DMS79 (cell line): Measurements from ENCODE around the gene RAD9A.

Experiments used
- DNase-seq: peaks from one replicate; lab custom pipeline; 2025; lab: John Stamatoyannopoulos, UW

The RAD9A gene

DNA sequence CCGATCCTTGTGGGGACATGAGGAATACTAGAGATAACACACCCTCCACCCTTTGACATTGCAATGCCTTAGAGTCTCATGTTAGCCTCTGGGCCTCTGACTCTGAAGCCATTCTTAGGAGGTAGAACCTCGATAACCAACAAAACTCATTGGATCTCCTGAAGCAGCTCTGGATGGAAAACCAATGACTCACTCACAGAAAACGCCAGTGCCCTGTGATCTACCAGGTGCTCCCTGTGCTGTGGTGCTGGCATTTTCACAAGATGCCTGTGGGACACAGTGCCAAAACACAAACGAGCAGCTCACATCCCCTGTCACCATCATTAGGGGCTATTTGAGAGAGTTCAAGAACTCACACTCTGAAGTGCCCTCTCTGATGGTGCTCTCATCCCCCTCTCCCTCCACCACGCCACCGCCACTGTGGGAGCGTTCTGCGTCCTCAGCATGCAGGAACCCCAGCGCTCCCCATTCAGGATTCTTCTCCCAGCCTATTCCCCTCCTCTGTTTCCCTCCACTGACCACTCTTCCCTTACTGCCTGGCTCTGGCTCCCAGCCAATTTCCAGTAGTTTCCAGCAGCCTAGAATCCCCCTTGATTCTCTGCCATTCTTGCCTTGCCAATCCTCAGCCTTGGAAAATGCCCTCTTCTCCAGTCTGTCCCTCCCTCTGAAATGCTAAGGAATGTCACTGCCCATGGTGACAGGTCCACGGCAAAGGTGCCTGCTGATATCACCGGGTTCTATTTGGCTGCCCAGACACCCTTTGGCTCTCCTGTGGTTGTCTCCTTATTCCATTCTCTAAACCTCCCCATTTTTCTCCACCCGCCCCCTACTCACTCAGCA, 33.7 kb upstream of the RAD9A start:
- DNase-seq = no peak

DNA sequence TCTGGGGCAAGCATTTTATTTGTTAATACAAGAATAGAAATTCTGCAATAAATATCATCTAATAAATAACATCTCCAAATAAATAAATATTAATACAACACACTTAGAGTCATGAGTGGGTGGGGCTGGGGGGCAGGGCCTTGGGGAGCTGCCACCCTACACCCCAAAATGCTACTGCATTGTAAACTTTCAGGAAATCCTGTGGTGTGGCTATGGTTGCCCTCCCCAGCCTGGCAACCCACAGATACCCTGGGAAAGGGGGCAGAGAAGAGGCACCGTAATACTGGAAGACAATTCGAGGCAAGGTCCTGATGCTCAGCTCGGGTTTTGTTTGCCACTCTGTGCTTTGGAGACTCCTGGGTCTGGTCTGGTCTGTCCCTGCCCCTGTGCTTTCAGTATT, 27.6 kb upstream of the RAD9A start:
- no peak for DNase-seq

DNA sequence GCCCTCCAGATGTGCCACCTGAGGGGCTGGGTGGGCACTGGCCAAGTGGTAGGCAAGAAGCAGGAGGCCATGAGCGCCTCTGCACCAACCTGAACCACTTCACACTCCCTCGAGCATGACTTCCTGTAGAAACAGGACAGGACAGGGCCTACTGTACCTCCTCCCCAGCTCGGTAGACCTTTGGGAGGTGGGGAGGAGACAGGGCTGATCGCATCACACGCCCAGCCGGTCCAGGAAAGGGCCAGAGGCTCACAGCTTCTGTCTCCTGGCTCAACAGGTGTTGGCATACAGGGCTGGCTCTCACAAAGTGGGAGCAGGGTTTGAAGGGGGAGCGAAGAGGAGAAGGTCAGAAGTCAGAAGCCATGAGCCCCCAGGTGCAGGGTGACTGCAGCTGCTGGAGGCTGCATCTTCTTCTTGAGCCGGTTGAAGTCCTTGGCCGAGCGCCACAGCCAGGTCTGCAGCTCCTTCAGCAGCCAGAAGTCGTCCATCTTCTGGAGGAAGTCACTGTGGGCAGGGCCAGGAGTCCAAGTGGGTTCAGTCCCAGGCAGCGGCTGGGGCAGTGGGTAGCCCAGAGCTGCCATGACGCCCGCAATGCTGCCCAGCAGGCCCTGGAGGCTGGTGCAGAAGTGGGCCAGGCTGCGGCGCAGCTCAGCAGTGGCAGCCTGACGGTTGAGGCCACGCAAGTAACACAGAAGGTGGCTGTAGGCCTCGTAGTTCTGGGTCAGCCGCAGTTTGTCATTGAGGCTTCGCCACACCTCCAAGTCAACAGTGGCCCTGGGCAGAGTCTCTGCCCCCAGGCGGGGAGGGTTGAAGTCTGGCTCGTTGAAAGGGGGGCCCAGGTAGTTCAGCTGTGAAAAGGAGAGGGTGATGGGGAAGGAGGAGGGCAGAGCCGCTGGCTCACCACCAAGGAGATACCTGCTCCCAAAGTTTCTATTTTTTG, 26.7 kb upstream of the RAD9A start:
- DNase-seq = no peak

DNA sequence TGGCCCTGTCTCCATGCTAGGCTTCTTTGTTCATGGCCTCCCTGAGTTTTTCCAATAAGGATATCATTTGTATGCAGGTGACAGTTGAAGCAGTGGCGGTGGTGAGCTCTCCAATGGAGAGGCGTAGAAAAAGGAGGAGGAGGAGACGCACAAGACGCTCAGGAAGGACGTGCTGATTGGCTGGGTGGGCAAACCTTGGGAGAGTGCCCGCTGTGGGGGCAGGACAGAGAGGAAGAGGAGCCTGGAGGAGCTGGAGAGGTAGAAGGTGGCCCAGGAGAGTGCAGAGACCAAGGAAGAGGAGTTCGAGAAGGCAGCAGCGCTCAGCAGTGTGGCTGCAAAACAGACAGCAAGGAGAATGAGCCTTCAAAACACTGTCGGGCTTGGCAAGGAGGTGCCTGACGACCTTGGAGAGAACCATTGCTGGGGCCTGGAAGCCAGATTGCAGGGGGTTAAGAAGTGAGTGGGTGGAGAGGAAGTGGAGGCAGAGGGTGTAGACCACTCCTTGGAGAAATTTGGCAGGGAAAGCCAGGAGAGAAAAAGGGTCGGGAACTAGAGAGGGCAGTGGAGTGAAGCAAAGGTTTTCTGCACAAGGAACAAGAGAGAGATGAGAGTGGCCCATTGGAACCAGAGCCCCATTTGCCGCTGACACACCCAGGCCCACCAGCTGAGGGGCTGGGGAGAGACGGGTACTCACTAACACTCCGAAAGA, 25.9 kb upstream of the RAD9A start:
- no peak for DNase-seq

DNA sequence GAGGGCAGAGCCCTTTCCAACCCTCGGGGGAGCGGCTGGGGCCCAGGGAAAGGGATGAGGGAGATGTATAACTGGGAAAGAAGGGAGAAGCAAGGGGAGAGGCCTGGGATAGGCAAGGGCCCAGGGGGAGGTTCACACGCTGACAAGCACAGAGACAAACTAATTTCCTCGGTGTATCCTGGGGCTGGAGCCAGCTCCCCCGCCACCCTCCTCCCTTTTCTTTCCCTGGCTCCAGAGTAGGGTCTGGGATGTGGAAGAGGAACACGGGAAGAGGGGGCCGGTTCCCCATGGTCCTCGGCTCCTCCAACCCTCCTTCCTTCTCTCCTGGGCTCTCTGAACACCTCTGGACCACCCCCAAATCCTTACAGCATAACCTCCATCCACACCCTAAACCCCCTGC, 25.2 kb upstream of the RAD9A start:
- no peak for DNase-seq

DNA sequence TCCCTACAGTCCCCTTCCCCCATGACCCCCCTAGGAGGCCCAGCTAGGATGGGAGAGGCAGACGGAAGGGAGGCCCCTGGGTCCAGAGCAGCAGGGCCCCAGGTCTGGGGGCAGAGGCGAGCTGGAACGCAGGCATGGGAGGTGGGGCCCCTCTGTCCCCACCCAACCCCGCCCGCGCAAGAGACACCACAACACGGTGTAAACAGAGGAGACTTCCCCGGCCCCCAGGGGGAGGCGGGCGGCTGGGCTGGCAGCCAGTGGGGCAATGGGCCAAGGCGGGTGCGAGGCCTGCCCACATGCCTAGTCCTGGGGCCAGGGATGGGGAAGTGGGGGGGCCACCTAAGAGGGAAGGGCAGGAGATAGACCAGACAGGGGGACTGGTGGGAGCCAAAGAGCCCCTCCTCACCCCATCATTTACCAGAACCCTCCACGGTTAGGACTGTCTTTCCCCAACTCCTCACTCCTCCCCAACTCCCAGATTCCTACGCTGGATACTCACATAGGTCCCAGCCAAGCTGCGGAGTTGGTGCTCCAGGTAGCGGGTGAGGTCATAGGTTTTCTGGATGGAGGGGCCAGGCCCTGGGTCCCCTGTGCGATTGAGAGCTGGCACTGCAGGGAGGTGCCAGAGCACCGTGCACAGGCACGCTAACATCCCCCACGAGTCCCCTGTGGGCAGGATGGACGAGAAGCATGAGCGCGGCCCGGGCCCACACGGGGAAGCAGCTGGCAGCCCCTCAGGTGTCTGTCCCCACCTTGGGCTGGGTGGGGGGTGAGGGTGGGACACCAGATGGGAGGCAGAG, 24.6 kb upstream of the RAD9A start:
- no peak for DNase-seq

DNA sequence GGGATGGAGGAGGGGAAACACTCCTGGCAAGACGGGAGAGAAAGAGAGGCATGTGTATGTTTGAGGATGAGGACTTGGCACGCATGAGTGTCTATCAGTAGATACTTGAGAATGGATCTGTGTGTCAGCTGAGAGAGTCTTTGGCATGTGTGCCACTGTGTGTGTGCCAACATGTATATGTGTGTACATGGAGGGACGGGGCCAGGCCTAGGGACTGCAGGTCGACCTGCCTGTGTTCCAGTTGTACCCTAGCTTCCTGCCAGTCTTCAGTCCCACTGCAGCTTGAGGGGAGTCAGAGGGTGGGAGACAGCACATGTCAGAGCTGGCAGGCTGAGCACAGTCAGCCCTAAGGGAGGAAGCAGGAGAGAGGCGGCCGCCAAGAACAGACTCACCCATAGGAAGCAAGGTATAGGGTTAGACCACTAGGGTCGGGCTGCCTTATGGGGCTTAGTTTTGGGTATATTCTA, 24.0 kb upstream of the RAD9A start:
- no peak for DNase-seq

DNA sequence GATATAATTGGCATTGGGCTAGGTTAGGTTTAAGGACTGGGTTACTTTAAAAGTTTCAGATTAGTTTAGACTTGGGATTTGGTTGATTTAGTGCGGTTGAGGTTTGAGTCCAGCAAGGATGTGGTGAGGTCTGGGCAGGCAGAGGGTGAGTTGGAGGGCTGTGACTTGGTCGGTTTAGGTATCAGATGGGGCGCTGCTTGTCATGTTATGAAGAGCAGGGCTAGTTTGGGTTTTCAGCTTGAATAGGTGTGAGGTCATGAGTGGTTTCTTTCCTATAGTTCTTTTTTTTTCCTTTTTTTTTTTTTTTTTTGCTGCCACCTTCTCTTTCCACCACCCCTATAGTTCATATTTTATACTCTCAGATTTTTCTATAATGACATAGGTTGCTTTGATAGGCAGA, 23.2 kb upstream of the RAD9A start:
- no peak for DNase-seq

DNA sequence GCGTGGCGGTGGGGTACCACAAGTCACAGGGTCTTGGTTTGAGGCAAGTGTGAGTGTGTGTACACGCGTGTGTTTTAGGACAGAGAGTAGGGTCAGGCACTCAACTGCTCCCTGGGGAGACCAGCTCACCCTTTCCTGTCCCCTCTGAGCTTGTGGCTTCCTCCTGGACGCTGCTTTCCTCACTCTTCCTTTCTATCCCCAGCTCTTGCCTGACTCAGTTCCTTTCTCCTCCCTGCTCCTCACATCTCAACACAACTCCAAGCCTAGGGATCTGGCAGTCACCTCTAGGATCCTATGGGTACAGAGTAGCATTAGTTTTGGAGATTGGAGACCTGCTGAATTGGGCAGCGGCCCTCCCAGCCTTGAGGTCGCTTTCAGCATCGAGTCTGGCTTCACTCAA, 22.5 kb upstream of the RAD9A start:
- no peak for DNase-seq

DNA sequence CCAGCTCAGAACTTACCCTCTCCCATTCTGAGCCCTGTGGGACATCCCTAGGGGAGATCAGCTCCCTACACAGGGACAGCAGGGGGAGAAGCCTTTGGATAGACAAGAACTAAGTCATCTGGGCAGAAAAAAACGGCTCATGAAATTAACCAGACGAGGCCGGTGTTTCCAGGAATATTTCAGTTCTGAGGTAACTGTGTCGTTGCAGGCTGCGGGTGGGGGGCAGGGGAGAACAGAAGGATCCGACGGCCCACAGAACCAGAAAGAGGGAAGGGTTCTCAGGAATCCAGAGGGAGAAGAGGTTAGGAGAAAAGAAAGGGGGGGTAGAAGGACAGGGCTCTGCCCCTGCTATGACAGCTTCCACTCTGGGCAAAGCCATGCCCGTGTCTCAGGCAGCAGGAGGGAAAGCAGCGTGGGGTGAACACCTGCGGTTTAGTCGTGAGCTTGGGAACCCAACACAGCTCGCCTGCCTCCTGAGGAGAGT, 21.9 kb upstream of the RAD9A start:
- no peak for DNase-seq

DNA sequence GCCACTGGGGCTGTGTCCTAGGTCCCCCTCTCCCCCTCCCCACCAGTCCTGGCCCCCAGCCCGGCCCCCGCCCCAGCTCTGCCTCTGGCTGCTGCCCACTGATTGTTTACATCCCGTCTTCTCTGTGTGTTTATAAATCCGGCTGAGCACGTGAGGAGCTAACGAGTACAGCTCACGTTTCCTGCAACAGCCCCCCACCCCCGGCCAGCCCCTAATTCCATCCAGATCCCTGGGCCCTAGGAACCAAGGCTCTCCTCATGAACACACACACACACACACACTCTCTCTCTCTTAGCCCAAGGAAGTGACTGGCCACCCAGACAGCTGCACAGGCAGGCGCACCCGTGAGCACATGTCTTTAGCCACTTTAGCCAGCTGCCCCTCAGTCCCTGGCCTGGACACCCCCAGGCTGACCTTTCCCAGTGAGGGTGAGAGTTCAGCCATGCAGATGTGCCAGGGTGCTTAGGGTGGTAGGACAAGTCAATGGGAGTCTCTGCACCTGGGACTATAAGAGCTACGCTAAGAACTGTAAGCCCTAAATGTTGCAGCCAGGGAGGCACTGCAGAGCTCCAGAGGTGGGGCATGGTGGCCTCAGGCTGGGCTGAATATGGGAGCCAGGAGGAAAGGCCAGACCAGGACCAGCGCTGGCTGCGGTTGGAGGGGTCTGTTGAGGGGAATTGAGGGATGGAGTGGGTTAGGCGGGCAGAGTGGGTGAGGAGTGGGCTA, 21.3 kb upstream of the RAD9A start:
- DNase-seq = no peak

DNA sequence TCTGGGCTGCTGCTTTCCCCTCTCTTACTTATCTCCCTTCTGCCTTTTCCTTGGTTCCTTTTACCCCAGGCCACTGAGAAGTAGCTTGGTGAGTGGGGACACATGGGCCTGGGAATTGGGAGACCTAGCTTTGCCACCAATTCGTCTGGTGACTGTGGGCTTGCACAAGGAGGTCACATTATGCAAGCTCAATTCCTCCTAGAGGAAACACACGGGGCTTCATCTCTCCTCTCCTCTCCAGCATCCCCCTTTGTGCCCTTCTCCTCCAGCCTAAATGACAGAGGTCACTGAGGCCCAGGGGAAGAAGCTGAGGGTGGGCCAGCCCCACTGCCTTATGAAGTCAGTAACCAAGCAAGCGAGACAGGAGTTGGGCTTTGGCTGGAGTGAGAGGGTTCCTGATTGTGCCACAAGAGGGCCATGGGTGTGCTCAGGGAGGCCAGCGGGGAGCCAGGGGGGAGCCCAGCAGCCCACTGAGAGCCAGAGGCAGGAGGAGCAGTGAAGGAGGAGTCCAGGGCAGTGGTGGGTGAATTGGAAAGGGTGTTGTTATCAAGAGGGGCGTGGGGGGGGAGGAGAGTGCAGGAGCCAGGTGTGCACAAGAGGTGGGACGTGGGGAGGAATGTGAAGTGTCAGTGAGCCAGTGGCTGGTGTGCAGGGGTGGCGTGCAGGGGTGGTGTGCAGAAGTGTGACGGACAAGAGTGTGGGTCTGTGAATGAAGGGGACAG, 20.4 kb upstream of the RAD9A start:
- DNase-seq = no peak

DNA sequence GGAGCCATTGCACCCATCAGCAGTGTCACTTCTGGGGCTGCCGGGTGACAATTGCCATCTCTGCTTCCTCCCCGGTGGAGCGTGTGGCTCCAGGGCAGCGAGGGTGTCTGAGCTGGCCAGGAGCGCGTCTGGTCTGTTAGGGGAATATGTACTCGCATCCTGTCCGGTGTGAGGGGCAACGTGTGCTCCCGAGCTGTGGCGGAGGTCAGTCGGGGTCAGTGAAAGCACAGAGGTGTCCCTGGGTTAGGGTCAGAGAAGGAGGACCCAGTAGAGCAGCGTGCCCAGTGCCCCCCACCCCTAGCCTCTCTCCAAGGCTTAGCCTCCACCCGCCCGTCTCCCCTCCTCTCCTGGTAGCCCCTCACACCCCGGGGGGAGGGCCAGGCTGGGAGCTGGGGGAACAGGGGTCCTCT, 19.9 kb upstream of the RAD9A start:
- DNase-seq = no peak

DNA sequence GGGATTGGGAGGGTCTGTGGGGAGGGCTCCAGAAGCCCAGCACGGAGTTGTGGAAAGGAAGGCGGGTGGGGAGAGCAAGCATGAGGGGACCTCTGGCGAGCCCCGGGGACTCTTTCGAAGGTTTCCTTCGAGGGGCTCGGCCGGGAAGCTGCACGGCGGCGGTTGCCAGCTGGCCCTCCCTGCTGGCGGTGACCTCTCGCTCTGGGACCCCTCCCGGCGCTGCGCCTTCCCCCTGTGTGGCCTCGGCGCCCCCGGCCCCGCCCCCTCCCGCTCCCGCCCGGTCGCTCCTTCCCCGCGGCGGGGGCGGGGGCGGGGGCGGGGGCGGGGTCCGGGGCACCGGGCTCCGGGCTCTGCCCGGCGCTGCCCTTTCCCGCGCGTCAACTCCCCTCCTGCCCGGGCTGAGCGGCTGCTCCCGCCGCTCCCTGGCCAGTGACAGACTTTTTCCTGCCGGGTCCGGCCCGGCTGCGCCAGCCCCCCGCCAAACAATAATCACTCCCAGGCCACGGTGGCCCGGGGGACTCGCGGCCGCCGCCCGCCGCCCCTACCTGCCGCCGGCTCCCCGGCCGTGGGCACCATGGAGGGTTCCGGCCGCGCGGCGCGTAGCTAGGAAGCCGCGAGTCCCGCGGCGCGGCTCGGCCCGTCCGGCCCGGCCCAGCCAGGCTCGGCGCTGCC, 19.3 kb upstream of the RAD9A start:
- DNase-seq = no peak

DNA sequence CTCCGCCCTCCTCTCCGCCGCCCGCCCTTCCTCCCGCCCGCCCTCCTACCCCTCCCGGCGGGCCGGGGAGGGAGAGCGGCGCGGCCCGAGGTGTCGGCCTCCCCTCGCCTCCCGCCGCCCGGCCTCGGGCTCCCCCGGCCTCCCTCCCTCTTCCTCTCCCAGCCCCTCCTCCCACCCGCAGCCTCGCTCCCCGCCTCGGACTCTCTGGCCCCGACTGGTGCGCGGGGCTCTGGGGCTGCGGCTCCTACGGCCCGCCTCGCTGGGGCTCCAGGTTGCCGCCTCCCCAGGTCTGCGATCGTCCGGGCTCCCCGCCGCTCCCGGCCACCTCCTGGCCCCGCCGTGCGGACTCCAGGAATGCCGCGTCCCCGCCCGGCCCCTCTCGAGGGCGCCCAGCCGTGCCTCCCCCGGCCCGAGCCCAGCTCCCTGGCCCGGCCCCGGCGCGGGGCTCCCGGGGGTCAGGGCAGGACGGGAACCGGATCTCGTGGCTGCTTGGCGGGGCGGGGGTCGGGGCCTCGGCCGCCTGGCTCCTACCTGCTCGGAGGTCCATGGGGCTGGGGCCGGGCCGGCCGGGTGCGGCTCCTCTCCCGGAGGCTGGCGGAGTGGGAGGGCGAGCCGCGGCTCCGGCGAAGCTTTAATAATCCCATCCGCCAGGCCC, 18.7 kb upstream of the RAD9A start, which contains the start of gene CLCF1:
Gene CLCF1 (minus strand): TSS at position 606 of the 655 bp plus-strand sequence. CDS start 59 bp downstream, at position 547.
- no peak for DNase-seq

DNA sequence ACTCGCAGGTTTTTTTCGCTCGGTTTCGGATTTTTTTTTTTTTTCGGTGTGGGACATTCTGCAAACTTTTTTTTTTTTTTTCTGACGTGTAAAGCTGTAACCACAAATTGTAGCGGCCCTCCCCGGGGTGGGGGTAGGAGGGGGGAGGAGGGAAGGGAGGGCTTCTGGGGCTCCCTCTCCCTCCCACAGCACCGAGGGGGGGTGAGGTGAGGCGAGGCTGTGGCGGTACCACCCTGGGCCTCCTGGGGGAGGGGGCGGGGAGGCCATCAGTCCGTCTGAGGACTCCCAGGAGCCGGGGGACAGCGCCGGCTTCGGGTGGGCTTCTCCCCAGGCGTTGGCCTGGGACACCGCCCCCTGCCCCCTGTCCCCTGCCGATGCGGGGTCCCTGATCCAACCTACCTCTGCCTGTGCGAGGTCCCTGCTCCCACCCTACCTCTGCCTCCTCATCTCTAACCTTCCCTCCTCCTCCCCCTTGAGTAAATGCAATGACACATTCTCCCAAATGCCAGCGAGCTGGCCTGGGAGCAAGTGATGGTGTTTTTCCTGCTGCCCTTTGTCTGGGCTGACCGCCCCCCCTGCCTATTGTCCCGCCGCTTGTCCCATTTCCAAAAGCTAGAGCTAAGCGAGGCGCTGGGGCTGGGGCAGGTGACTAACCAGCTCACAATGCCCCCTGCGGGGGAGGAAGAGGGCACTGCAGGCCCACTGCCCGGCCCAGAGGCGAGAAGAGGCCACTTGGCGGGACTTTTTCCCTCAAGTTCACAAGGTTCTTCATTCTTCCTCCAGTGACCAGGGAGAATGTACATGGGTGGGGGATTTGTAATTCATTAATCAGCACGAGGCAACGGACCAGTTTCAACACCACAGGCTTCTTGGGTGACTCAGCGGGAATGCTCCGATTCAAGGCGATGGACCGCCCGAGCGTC, 17.9 kb upstream of the RAD9A start:
- no peak for DNase-seq

DNA sequence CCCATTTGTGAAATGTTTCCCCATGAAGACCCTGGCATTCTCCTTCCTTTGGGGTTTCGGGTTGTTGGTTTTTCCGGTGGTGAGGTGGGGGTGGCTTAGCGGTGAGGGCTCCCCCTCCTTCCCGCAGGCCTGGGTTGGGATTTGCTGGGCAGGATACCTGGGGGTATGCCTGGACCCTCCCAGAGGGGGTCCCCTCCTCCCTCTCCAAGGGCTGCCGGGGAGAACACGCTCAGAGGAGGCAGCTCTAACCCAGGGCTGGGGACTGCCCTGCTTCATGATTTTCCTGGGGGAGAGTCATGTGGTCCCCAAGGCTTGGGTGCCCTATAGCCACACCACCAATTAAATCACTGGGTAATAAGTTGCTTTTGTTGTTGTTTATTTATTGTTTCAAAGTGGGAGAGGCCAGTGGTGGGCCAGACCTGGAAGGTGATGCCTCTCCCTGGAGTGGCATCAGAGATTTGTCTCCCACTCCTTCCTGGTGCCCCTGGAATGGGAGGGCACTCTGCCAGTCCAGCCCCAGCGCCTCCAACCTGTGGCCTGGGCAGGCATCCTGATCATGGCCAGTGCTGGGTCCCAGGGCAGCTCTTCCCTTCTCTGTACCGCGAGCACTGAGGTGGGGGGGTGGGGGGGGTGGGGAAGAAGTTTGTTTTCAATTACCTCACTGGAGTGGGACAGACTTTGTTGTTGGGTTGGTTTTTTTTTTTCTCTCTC, 17.1 kb upstream of the RAD9A start:
- no peak for DNase-seq
